Glutamatergic neuron (in vitro differentiated cells): ENCODE data around the gene DIDO1. TPM values are rescaled to one million over a fixed set of nuclear protein-coding genes. Genes with fewer than 3 reads are reported as not detected.

Experiments
- DNase-seq: peaks from one replicate; pipeline ENCODE4 v3.0.0; 2022
- H3K27ac Mint-ChIP-seq: one replicate; pipeline ENCODE4 v1.8.0; 2020; ENCODE audit warnings: mild to moderate bottlenecking, mixed read lengths, inconsistent platforms; ENCODE audit not compliant: unreplicated experiment
- H3K27me3 Mint-ChIP-seq: one replicate; pipeline ENCODE4 v1.8.0; 2020; ENCODE audit warnings: mild to moderate bottlenecking, moderate library complexity, mixed read lengths, inconsistent platforms; ENCODE audit not compliant: unreplicated experiment
- H3K36me3 Mint-ChIP-seq: one replicate; pipeline ENCODE4 v1.8.0; 2020; ENCODE audit warnings: mild to moderate bottlenecking, mixed read lengths, inconsistent platforms; ENCODE audit not compliant: unreplicated experiment
- H3K4me1 Mint-ChIP-seq: one replicate; pipeline ENCODE4 v1.8.0; 2020; ENCODE audit warnings: mild to moderate bottlenecking, low read depth, mixed read lengths, inconsistent platforms; ENCODE audit not compliant: unreplicated experiment
- H3K4me3 Mint-ChIP-seq: one replicate; pipeline ENCODE4 v1.8.0; 2020; ENCODE audit warnings: mild to moderate bottlenecking, mixed read lengths, inconsistent platforms; ENCODE audit not compliant: unreplicated experiment
- H3K9me3 Mint-ChIP-seq: one replicate; pipeline ENCODE4 v1.8.0; 2020; ENCODE audit warnings: mild to moderate bottlenecking, moderate library complexity, mixed read lengths, inconsistent platforms; ENCODE audit not compliant: unreplicated experiment
- CTCF ChIP-seq: fragments of 200-600 bp; sonication (generic); IDR thresholded peaks from one replicate; pipeline ENCODE4 v1.5.0; 2021; ENCODE audit not compliant: partially characterized antibody, unreplicated experiment
- total RNA-seq: library from RNA; stranded (reverse); fragmentation: NEBNext Ultra II Directional; extraction: Animal tissue kit (Norgen Biotek cat#: 25700); gene quantifications from one replicate; pipeline ENCODE4 v1.2.1, GENCODE V29; 2021; ENCODE audit not compliant: unreplicated experiment

DIDO1 gene
- total RNA-seq, 1 donor from 2014 or later = 77.8 TPM

- peaks cover 7% of the 10 kb centered on the region for H3K9me3 Mint-ChIP-seq
- H3K4me1 Mint-ChIP-seq = peaks cover 25% of the 10 kb centered on the region
- DNase-seq = peak; percentile 57
- H3K36me3 Mint-ChIP-seq = no peaks in the 10 kb centered on the region
- H3K27ac Mint-ChIP-seq = peak overlapping the region; percentile 44
- peaks cover 9% of the 10 kb centered on the region for H3K27me3 Mint-ChIP-seq
- no peak for TF ChIP-seq CTCF
- peak overlapping the region; percentile 31 for H3K4me3 Mint-ChIP-seq
Measured at GRCh38 chr20:62891111-62891510, 35.2 kb downstream of the DIDO1 start.

- Mint-ChIP-seq H3K4me1 (peaks cover 25% of the 10 kb centered on the region), H3K27me3 (peaks cover 9% of the 10 kb centered on the region), H3K27ac (no peak overlapping the region), H3K36me3 (no peaks in the 10 kb centered on the region), H3K9me3 (peaks cover 2% of the 10 kb centered on the region), H3K4me3 (no peak overlapping the region)
- no peak for DNase-seq
- no peak for TF ChIP-seq CTCF
Measured at GRCh38 chr20:62890444-62890843, 35.9 kb downstream of the DIDO1 start.

GRCh38 chr20:62889871-62890270, 36.4 kb downstream of the DIDO1 start:
- H3K4me3 Mint-ChIP-seq = no peak overlapping the region
- peaks cover 22% of the 10 kb centered on the region for H3K4me1 Mint-ChIP-seq
- no peak for TF ChIP-seq CTCF
- H3K36me3 Mint-ChIP-seq = no peaks in the 10 kb centered on the region
- DNase-seq = no peak
- H3K9me3 Mint-ChIP-seq = peaks cover 2% of the 10 kb centered on the region
- no peak overlapping the region for H3K27ac Mint-ChIP-seq
- peaks cover 9% of the 10 kb centered on the region for H3K27me3 Mint-ChIP-seq

GRCh38 chr20:62889411-62889810, 36.9 kb downstream of the DIDO1 start:
- DNase-seq = no peak
- Mint-ChIP-seq H3K27me3 (peaks cover 9% of the 10 kb centered on the region), H3K9me3 (peaks cover 2% of the 10 kb centered on the region), H3K27ac (no peak overlapping the region), H3K36me3 (no peaks in the 10 kb centered on the region), H3K4me3 (no peak overlapping the region), H3K4me1 (peaks cover 22% of the 10 kb centered on the region)
- no peak for TF ChIP-seq CTCF

- no peaks in the 10 kb centered on the region for H3K36me3 Mint-ChIP-seq
- H3K27me3 Mint-ChIP-seq = peaks cover 9% of the 10 kb centered on the region
- no peak for TF ChIP-seq CTCF
- peaks cover 22% of the 10 kb centered on the region for H3K4me1 Mint-ChIP-seq
- peaks cover 2% of the 10 kb centered on the region for H3K9me3 Mint-ChIP-seq
- no peak for DNase-seq
- no peak overlapping the region for H3K27ac Mint-ChIP-seq
- H3K4me3 Mint-ChIP-seq = no peak overlapping the region
Measured at GRCh38 chr20:62888910-62889309, 37.4 kb downstream of the DIDO1 start.
